Right cardiac atrium (tissue), 5 donors: ENCODE measurements around the gene ZNF48. TPM values are rescaled to one million over a fixed set of nuclear protein-coding genes. Genes with fewer than 3 reads are reported as not detected.

Experiments used
- ATAC-seq, 2 donors: fragments of 200-7000 bp; cut with Tn5 transposase; one replicate each; pipeline versions ENCODE4 v1.8.0 to v1.9.1; 2020; ENCODE audit warnings: moderate library complexity in 2 of 2, mild to moderate bottlenecking in 1 of 2
- DNase-seq, 3 donors: peaks; one replicate each; pipeline ENCODE4 v3.0.0-alpha.2; 2020
- H3K27ac ChIP-seq: one replicate; pipeline ENCODE4 v1.5.1; 2013; ENCODE audit warnings: mild to moderate bottlenecking, low read length, control low read depth, moderate library complexity
- H3K27me3 ChIP-seq: one replicate; pipeline ENCODE4 v1.6.1; 2013; ENCODE audit not compliant: control insufficient read depth, insufficient read depth
- H3K4me1 ChIP-seq: one replicate; pipeline ENCODE4 v1.6.1; 2013; ENCODE audit warnings: low read length; ENCODE audit not compliant: control insufficient read depth, insufficient read depth
- H3K4me3 ChIP-seq: one replicate; pipeline ENCODE4 v1.5.1; 2013; ENCODE audit warnings: low read length, control low read depth
- H3K9me3 ChIP-seq: one replicate; pipeline ENCODE4 v1.6.1; 2013; ENCODE audit warnings: low read length; ENCODE audit not compliant: control insufficient read depth
- WGBS: extraction: QIAGEN DNeasy Blood & Tissue Kit; methylation state at CpG from one replicate; pipeline ENCODE4 v1.1.7; 2013; 5-methylcytosine and 5-hydroxymethylcytosine counted together
- intact Hi-C, 4 donors: fragments of 100-400 bp; cut with DNase I; formaldehyde crosslinking; loops; one replicate each; pipeline versions ENCODE4 v1.11.0 to v1.14.0; 2022 to 2023
- long read RNA-seq, 4 donors: library from polyadenylated mRNA; unstranded; transcript quantifications; one replicate each; pipeline ENCODE4 v2.0.0, GENCODE V29; 2020 to 2021
- polyA plus RNA-seq: library from polyadenylated mRNA; stranded (reverse); fragments of 200-250 nt; gene quantifications from one replicate; pipeline ENCODE4 v1.2.3, GENCODE V29; 2013
- total RNA-seq, 4 donors: library from RNA; stranded (reverse); fragmentation: NEBNext Ultra II Directional; extraction: Animal tissue kit (Norgen Biotek cat#: 25700); gene quantifications; one replicate each; pipeline ENCODE4 v1.2.1, GENCODE V29; 2021
- donor health status: healthy with polysubstance abuse.
- donor health status: DM: no; HTN: yes; CAD: no.
- donor health status: DM: no; HTN: no; CAD: no.
- donor health status: DM: no; HTN: yes; CAD: no; lungs with severe emphysema.
- donor health status: DM: yes; HTN: yes; CAD: no.

The ZNF48 gene
- total RNA-seq (1 to 10 TPM; 6.2 to 8.0 (median 7.5) TPM), polyA plus RNA-seq (3.6 TPM)
- long read RNA-seq, donor 1, partial matches to known transcripts, result 0 of 4 reads
- long read RNA-seq, donor 1, other reads (novel, unspliced or antisense), result 2 of 4 reads
- long read RNA-seq, donor 2, transcript ZNF48-203 (3 exons, 912 nt), result major isoform, 8 of 11 reads
- long read RNA-seq, donor 2, partial matches to known transcripts, result 0 of 11 reads
- long read RNA-seq, donor 2, other reads (novel, unspliced or antisense), result 1 of 11 reads
- long read RNA-seq, donor 3, partial matches to known transcripts, result 0 of 7 reads
- long read RNA-seq, donor 3, other reads (novel, unspliced or antisense), result 5 of 7 reads
- long read RNA-seq, donor 4, transcript ZNF48-201 (2 exons, 3,234 nt), result major isoform, 11 of 16 reads
- long read RNA-seq, donor 4, partial matches to known transcripts, result 3 of 16 reads
- long read RNA-seq, donor 4, other reads (novel, unspliced or antisense), result 1 of 16 reads

DNA sequence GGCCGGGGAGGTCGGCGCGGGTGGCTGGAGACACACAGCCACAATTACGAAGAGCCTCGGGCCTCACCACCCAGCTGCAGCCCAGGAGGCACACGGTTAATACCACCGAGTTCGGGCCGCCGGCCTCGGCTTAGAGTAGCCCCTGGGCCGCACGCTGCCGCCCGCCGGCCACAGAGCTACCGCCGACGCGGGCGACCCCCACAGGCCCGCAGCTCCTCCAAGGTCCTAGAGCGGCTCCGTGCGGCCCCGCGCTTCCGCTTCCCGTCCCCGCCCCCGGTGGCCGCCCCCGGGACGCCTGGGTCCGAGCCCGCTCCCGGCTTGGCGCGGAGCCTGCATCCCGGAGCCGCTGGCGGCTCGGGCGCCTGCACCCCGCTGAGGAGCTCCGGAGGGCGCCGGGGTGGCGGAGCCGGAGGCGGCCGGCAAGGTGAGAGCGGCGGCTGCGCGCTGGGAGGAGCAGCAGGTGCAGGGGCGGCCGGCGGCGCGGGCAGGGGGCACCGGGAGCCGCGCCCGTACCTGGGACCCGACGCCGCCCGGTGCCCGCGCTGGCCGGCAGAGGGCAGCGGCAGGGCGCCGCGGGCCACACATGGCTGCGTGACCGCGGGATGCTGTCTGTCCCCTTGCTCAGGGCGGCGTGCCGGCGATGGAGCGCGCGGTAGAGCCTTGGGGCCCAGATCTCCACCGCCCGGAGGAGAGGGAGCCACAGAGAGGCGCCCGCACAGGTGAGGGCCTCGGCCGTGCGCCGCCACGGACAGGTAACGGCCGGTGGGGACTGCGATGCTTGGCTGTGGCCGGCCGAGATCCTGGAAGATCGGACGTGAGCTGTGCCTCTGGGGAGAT lies at the start of gene ZNF48:
ZNF48 (plus strand) TSS at position 266 of the 837 bp plus-strand sequence; CDS start at position 641, 375 bp downstream.
- H3K4me1 ChIP-seq, result no peaks in the 10 kb centered on the region
- under 1% methylated on average over 102 of the region's 103 CpGs for WGBS
- intact Hi-C loops, result loop anchor here in 1 of 4 donors (10.0 kb wide), 1 partner anchor 301 kb away; the partner anchor contains the start of genes TBX6 and YPEL3

DNA sequence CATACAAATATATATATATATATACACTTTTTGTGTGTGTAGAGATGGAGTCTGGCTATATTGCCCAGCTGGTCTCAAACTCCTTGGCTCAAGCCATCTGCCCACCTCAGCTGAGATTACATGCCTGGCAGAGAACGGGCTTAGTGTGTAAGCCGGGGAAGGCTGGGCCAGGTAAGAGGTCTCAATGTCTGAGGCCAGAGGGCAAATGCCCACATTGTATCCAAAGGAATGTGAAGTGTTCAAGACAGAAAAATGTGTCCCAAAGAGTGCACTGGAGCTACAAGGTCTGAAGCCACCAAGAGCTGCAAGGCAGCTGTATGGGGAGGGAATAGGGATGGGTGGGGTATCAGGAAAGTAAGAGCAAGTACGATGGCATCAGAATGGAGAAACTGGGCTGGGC lies 48.9 kb upstream of the ZNF48 start:
- WGBS, result 94% methylated on average over 3 of the region's 3 CpGs
- DNase-seq (no peak), ATAC-seq (no peak)
- no peak overlapping the region for H3K27ac ChIP-seq
- no peaks in the 10 kb centered on the region for H3K27me3 ChIP-seq
- intact Hi-C loops, result no loop called here
- H3K4me1 ChIP-seq, result no peaks in the 10 kb centered on the region
- no peaks in the 10 kb centered on the region for H3K9me3 ChIP-seq
- H3K4me3 ChIP-seq, result no peak overlapping the region

More for the DNA sequence above, at the start of gene ZNF48:
- Histone ChIP-seq H3K27ac (peak within 1 kb of the TSS; percentile 96), H3K27me3 (no peaks in the 10 kb centered on the region), H3K9me3 (no peaks in the 10 kb centered on the region), H3K4me3 (peak within 1 kb of the TSS; percentile 86)
- ATAC-seq (peak; percentile 97 to 98), DNase-seq (peak; percentile 93 to 96 (median 96))

DNA sequence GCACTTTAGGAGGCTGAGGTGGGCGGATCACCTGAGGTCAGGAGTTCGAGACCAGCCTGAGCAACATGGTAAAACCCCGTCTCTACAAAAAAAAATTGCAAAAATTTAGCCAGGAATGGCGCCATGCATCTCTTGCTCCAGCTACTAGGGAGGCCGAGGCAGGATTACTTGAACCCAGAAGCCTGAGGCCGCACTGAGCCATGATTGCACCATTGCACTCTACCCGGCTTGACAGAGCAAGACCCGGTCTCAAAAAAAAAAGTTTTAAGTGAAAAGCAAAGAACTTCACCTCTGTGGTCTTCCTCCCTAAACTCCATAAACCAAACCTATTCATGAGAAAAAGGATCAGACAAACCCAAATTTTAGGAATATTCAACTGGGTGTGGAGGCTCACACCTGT lies 47.1 kb upstream of the ZNF48 start:
- no peaks in the 10 kb centered on the region for H3K9me3 ChIP-seq
- ATAC-seq (no peak), DNase-seq (no peak)
- 95% methylated on average over 8 of the region's 8 CpGs for WGBS
- peaks cover 14% of the 10 kb centered on the region for H3K4me1 ChIP-seq
- intact Hi-C loops, result no loop called here
- no peaks in the 10 kb centered on the region for H3K27me3 ChIP-seq
- H3K27ac ChIP-seq, result no peak overlapping the region
- no peak overlapping the region for H3K4me3 ChIP-seq

DNA sequence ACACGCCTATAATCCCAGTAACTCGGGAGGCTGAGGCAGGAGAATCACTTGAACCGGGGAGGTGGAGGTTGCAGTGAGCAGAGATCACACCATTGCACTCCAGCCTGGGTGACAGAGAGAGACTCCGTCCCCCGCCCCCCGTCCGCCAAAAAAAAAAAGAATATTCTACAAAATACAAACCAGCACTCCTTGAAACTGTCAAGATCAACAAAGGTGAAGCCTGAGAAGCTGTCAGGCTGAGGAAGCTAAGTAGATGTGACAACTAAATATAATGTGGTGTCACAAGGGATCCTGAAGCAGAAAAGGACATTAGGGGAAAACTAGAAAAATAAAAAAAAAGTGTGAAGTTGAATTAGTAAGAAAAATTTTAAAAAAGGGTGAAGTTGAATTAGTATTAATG lies 46.3 kb upstream of the ZNF48 start:
- DNase-seq (no peak), ATAC-seq (no peak)
- no peak overlapping the region for H3K4me3 ChIP-seq
- WGBS, result 87% methylated on average over 7 of the region's 7 CpGs
- H3K9me3 ChIP-seq, result no peaks in the 10 kb centered on the region
- H3K27ac ChIP-seq, result no peak overlapping the region
- H3K27me3 ChIP-seq, result no peaks in the 10 kb centered on the region
- intact Hi-C loops, result no loop called here
- peaks cover 14% of the 10 kb centered on the region for H3K4me1 ChIP-seq

DNA sequence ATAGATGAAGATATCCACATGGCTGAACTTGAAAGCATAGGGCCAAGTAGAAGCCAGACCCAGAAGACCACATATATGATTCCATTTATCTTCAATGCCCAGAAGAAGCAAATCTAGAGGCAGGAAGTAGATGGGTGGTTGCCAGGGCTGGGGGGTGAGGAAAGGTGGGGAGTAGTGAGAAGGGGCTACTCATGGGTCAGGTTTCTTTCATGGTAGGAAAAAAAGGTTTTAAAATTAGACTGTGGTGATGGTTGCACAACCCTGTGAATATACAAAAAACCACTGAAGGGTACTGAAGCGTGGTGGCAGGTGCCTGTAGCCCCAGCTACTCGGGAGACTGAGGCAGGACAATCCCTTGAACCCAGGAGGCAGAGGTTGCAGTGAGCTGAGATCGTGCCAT lies 45.5 kb upstream of the ZNF48 start:
- 93% methylated on average over 3 of the region's 3 CpGs for WGBS
- Histone ChIP-seq H3K4me3 (no peak overlapping the region), H3K27ac (no peak overlapping the region), H3K4me1 (peaks cover 14% of the 10 kb centered on the region), H3K27me3 (no peaks in the 10 kb centered on the region), H3K9me3 (no peaks in the 10 kb centered on the region)
- DNase-seq (no peak), ATAC-seq (no peak)
- intact Hi-C loops, result loop anchor here in 1 of 4 donors (10.0 kb wide), 1 partner anchor 55 kb away; the partner anchor contains the start of gene ZNF771

DNA sequence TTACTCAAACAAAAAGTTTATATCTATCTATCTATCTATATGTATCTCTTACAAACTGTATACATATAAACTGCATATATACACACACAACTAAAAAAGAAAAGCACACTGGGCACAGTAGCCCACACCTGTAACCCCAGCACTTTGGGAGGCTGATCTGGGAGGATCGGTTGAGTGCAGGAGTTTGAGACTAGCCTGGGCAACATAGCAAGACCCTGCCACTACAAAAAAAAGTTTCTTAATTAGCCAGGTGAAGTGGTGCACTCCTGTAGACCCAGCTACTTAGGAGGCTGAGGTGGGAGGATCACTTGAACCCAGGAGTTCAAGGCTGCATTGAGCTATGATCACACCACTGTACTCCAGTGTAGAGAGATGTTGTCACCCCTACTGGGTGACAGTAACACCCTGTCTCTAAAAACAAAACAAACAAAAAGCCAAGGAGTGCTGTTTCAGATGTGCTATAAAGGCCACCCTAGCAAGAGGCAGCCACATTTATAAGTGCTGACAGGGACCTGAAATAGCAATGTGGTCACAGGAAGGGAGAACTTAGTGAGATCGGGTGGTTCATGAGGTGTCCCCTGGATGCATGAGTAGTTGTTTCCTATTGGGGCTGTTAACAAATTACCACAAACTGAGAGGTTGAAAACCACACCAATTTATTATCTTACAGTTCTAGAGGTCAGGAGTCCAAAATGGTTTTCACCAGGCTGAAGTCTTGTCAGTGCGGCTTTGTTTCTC lies 44.9 kb upstream of the ZNF48 start:
- intact Hi-C loops, result loop anchor here in 1 of 4 donors (10.0 kb wide), 1 partner anchor 54 kb away; the partner anchor contains the start of gene ZNF771
- Histone ChIP-seq H3K4me1 (peaks cover 14% of the 10 kb centered on the region), H3K4me3 (no peak overlapping the region), H3K9me3 (no peaks in the 10 kb centered on the region), H3K27me3 (no peaks in the 10 kb centered on the region), H3K27ac (no peak overlapping the region)
- DNase-seq (no peak), ATAC-seq (no peak)
- 74% methylated on average over 3 of the region's 3 CpGs for WGBS

DNA sequence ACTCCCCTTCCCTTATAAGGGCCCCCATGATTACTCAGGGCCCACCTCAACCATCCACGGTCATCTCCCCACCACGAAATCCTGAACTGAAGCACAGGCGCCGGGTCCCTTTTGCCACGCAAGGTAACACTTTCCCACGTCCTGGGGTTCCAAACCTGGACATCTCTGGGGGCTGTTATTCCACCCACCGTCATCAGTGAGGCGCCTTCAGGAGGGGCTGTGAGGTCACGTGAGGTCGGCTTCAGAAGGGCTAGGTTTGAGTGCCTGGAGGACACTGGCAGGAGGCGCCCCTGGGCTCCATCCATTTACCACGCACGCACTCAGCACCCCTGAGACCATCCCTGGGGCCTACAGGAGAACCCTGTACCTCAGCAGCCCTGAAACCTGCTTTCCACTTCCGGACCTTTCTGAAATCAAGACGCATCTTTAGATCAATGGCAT lies 44.2 kb upstream of the ZNF48 start:
- Histone ChIP-seq H3K4me1 (peaks cover 16% of the 10 kb centered on the region), H3K4me3 (no peak overlapping the region), H3K27ac (no peak overlapping the region), H3K27me3 (no peaks in the 10 kb centered on the region), H3K9me3 (no peaks in the 10 kb centered on the region)
- intact Hi-C loops, result loop anchor here in 1 of 4 donors (10.0 kb wide), 1 partner anchor 54 kb away; the partner anchor contains the start of gene ZNF771
- ATAC-seq (no peak), DNase-seq (no peak)
- 90% methylated on average over 15 of the region's 15 CpGs for WGBS

DNA sequence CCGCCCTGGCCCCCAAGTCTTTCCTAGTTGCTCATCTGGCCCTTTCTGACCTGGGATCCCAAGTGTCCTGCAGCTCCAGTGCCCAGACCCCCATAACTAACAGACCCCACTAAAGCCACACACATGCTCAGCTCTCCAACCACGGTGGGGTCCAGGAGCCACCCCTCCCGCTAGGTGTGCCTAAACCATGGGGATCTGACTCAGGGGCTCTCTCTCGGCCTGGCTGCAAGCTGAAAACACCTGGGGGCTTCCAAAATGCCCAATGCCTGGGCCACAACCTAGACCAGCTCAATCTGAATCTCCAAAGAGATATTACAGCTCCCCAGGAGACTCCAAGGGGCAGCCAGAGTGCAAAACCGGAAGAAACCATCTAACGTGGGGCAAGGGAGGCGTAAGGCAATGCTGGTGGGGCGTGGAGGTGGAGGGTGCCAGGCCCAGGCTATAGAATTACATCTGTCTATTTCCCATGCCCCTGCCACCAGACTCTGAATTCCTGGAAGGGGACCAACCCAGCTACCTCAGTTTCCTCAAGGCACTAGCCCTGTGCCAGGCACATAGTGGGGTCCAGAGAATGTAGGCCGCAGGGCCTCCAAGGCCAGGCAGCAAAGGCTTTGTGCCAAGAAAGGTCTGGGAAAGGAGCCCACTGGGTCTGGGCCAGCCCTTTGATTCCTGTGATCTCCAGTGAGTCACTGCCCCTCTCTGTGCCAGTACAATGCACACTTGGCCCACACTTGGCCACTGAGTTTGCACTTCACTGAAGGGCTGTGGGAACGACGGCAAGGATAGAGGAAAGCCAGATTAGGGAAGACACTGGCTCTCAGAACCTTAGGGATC lies 43.4 kb upstream of the ZNF48 start:
- intact Hi-C loops, result loop anchor here in 1 of 4 donors (10.0 kb wide), 1 partner anchor 53 kb away; the partner anchor contains the start of gene ZNF771
- H3K27ac ChIP-seq, result peak overlapping the region; percentile 19
- ATAC-seq, result peak; percentile 44 to 60
- peak; percentile 86 to 90 (median 90) for DNase-seq
- H3K4me1 ChIP-seq, result peaks cover 16% of the 10 kb centered on the region
- no peak overlapping the region for H3K4me3 ChIP-seq
- no peaks in the 10 kb centered on the region for H3K27me3 ChIP-seq
- H3K9me3 ChIP-seq, result no peaks in the 10 kb centered on the region
- WGBS, result 63% methylated on average over 11 of the region's 11 CpGs

DNA sequence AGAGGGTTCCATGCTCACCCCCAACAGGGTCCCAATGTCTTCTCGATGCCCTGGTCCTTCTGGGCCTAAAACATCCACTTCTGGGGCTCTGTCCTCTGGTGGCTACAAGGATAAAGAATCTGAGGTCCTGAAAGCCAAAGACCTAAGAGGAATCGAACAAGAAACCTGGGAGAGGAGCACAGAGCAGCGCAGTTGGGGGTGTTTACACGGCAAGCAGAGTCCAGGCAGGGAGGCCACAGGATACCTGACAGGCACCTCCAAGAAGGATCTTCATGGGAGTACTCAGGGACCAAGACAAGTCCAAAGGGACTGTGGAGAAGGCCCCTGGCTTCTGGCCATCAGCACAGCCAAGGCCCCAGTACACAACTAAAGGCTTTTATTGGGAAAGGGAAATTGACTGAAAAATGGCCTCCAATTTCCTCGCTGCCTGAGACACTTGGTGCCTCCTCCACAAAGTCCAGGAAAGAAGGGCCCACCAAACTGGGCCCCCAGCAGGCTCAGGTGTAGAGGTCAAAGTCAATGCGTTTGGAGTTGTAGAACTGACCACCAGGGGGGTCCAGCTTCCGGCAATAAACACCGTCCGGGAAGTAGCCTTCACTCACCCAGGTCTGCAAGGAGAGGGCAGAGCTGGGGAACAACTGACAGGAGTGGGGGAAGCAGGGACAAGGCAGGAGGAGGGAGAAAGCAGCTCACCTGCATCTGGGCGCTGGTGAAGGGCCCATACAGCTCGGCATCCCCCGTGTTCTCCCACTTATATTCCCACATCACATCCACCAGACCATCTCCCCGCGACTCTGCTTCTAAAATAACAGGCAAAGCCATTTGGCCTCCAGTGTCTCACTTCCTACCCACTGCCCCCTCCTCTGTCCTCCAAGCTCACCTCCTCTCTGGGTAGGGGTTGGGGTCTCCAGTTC lies 42.5 kb upstream of the ZNF48 start:
- Histone ChIP-seq H3K4me3 (no peak overlapping the region), H3K27ac (peak overlapping the region; percentile 19), H3K27me3 (no peaks in the 10 kb centered on the region), H3K9me3 (no peaks in the 10 kb centered on the region), H3K4me1 (peaks cover 16% of the 10 kb centered on the region)
- ATAC-seq, result no peak
- DNase-seq, result no peak
- 79% methylated on average over 14 of the region's 14 CpGs for WGBS
- intact Hi-C loops, result loop anchor here in 1 of 4 donors (10.0 kb wide), 1 partner anchor 52 kb away; the partner anchor contains the start of gene ZNF771
